ENCODE data around the gene JMJD7. TPM values are rescaled to one million over a fixed set of nuclear protein-coding genes. Genes with fewer than 3 reads are reported as not detected.

Gene JMJD7
- total RNA-seq, 1 donor from 2014 or later = 26.2 TPM

- no peak for DNase-seq (ENCODE audit: low spot score, unreplicated experiment)
- peaks cover 7% of the 10 kb centered on the region for H3K36me3 Mint-ChIP-seq (ENCODE audit: insufficient read depth)
- no peak overlapping the region for H3K27ac Mint-ChIP-seq
- H3K9me3 Mint-ChIP-seq (ENCODE audit: low read depth) = no peaks in the 10 kb centered on the region
- no peak overlapping the region for H3K4me3 Mint-ChIP-seq (ENCODE audit: low read depth)
- TF ChIP-seq CTCF (IDR thresholded peaks at IDR 0.05; ENCODE audit: unreplicated experiment) = no peak
- no peaks in the 10 kb centered on the region for H3K4me1 Mint-ChIP-seq (ENCODE audit: low read depth)
- no peaks in the 10 kb centered on the region for H3K27me3 Mint-ChIP-seq
Measured at GRCh38 chr15:41847981-41848380, 20.1 kb downstream of the JMJD7 start.

DNA sequence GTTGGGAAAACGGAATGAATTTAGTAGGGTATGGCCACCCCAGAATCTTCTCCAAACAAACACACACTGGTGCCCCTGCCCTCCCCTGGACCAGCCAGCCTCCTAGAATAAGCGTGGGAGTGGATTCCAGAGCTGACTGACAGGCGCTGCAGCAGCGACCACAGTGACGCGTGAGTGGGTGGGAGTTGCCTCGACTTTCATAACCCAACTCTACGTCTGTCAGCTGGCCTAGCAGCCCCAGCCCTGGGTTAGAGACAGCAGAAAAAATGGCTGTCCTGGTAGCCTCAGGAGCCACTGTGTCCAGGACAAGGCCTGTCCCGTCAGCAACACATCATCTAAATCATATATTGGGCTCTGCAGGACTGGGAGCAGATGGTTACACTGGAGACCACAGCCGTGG, 20.7 kb downstream of the JMJD7 start:
- Mint-ChIP-seq H3K27ac (no peak overlapping the region), H3K9me3 (ENCODE audit: low read depth) (no peaks in the 10 kb centered on the region), H3K27me3 (no peaks in the 10 kb centered on the region), H3K4me3 (ENCODE audit: low read depth) (no peak overlapping the region), H3K4me1 (ENCODE audit: low read depth) (no peaks in the 10 kb centered on the region), H3K36me3 (ENCODE audit: insufficient read depth) (peaks cover 7% of the 10 kb centered on the region)
- TF ChIP-seq CTCF (IDR thresholded peaks at IDR 0.05; ENCODE audit: unreplicated experiment) = no peak
- no peak for DNase-seq (ENCODE audit: low spot score, unreplicated experiment)

- Mint-ChIP-seq H3K27me3 (no peaks in the 10 kb centered on the region), H3K27ac (no peak overlapping the region), H3K9me3 (ENCODE audit: low read depth) (no peaks in the 10 kb centered on the region), H3K4me1 (ENCODE audit: low read depth) (no peaks in the 10 kb centered on the region), H3K4me3 (ENCODE audit: low read depth) (no peak overlapping the region), H3K36me3 (ENCODE audit: insufficient read depth) (peaks cover 7% of the 10 kb centered on the region)
- no peak for DNase-seq (ENCODE audit: low spot score, unreplicated experiment)
- TF ChIP-seq CTCF (IDR thresholded peaks at IDR 0.05; ENCODE audit: unreplicated experiment) = no peak
Measured at GRCh38 chr15:41849204-41849603, 21.3 kb downstream of the JMJD7 start.

GRCh38 chr15:41849861-41850260, 22.0 kb downstream of the JMJD7 start:
- no peak overlapping the region for H3K27ac Mint-ChIP-seq
- H3K4me3 Mint-ChIP-seq (ENCODE audit: low read depth) = no peak overlapping the region
- no peaks in the 10 kb centered on the region for H3K27me3 Mint-ChIP-seq
- H3K36me3 Mint-ChIP-seq (ENCODE audit: insufficient read depth) = peaks cover 7% of the 10 kb centered on the region
- H3K4me1 Mint-ChIP-seq (ENCODE audit: low read depth) = no peaks in the 10 kb centered on the region
- no peak for DNase-seq (ENCODE audit: low spot score, unreplicated experiment)
- no peak for TF ChIP-seq CTCF (IDR thresholded peaks at IDR 0.05; ENCODE audit: unreplicated experiment)
- H3K9me3 Mint-ChIP-seq (ENCODE audit: low read depth) = no peaks in the 10 kb centered on the region

GRCh38 chr15:41850482-41851166, 22.7 kb downstream of the JMJD7 start:
- DNase-seq (ENCODE audit: low spot score, unreplicated experiment) = no peak
- Mint-ChIP-seq H3K4me1 (ENCODE audit: low read depth) (no peaks in the 10 kb centered on the region), H3K9me3 (ENCODE audit: low read depth) (no peaks in the 10 kb centered on the region), H3K36me3 (ENCODE audit: insufficient read depth) (peaks cover 7% of the 10 kb centered on the region), H3K27ac (no peak overlapping the region), H3K4me3 (ENCODE audit: low read depth) (no peak overlapping the region), H3K27me3 (no peaks in the 10 kb centered on the region)
- no peak for TF ChIP-seq CTCF (IDR thresholded peaks at IDR 0.05; ENCODE audit: unreplicated experiment)

All from progenitor cell of endocrine pancreas (in vitro differentiated cells).